Bronchial epithelial cell (primary cell): ENCODE measurements around the gene BABAM2. TPM values are rescaled to one million over a fixed set of nuclear protein-coding genes. Genes with fewer than 3 reads are reported as not detected.

Source experiments
- DNase-seq: peaks from one replicate; pipeline ENCODE4 v3.0.0-alpha.2; 2010; ENCODE audit warnings: low read depth
- FAIRE-seq: peaks from 2 replicates; lab custom pipeline; 2011; peaks lifted over from hg19 to GRCh38; lab: Jason Lieb, UNC
- H3K27me3 ChIP-seq: 2 replicates; pipeline ENCODE4 v1.5.1; 2011; ENCODE audit warnings: low read length; ENCODE audit not compliant: control insufficient read depth, insufficient read depth
- H3K36me3 ChIP-seq: 2 replicates; pipeline ENCODE4 v1.5.1; 2011; ENCODE audit warnings: low read length; ENCODE audit not compliant: control insufficient read depth, insufficient read depth
- H3K4me3 ChIP-seq: 2 replicates; pipeline ENCODE4 v1.5.1; 2011; ENCODE audit warnings: mild to moderate bottlenecking, low read depth, low read length, control low read depth
- CTCF ChIP-seq: IDR thresholded peaks from 2 replicates; pipeline ENCODE4 v1.5.1; 2011; ENCODE audit warnings: mild to moderate bottlenecking, moderate library complexity, low read length, control low read depth, inconsistent platforms; ENCODE audit not compliant: insufficient read depth, severe bottlenecking
- total RNA-seq: library from RNA; depleted of rRNA; stranded (reverse); fragments of >200 nt; gene quantifications from 2 replicates; pipeline ENCODE4 v1.2.1, GENCODE V29; 2014

BABAM2 gene
- total RNA-seq, 1 donor from 2014 or later = 8.4 TPM

- no peak for FAIRE-seq
- TF ChIP-seq CTCF = no peak
- DNase-seq = no peak
- Histone ChIP-seq H3K36me3 (no peaks in the 10 kb centered on the region), H3K27me3 (no peaks in the 10 kb centered on the region), H3K4me3 (no peak overlapping the region)
Measured at GRCh38 chr2:28279371-28279770, 388.8 kb downstream of the BABAM2 start.

GRCh38 chr2:28280619-28281018, 390.1 kb downstream of the BABAM2 start:
- no peak for TF ChIP-seq CTCF
- FAIRE-seq (no peak), DNase-seq (no peak)
- no peaks in the 10 kb centered on the region for H3K36me3 ChIP-seq
- H3K4me3 ChIP-seq = no peak overlapping the region
- no peaks in the 10 kb centered on the region for H3K27me3 ChIP-seq

- no peak overlapping the region for H3K4me3 ChIP-seq
- no peak for FAIRE-seq
- no peak for DNase-seq
Measured at GRCh38 chr2:28281739-28282138, 391.2 kb downstream of the BABAM2 start.

GRCh38 chr2:28282248-28282647, 391.7 kb downstream of the BABAM2 start:
- TF ChIP-seq CTCF = no peak
- Histone ChIP-seq H3K4me3 (no peak overlapping the region), H3K27me3 (no peaks in the 10 kb centered on the region), H3K36me3 (no peaks in the 10 kb centered on the region)
- no peak for DNase-seq
- no peak for FAIRE-seq

More at GRCh38 chr2:28281739-28282138, 391.2 kb downstream of the BABAM2 start:
- TF ChIP-seq CTCF = no peak
- H3K27me3 ChIP-seq = no peaks in the 10 kb centered on the region
- no peaks in the 10 kb centered on the region for H3K36me3 ChIP-seq

- no peaks in the 10 kb centered on the region for H3K36me3 ChIP-seq
- TF ChIP-seq CTCF = no peak
- DNase-seq (no peak), FAIRE-seq (no peak)
- no peaks in the 10 kb centered on the region for H3K27me3 ChIP-seq
- no peak overlapping the region for H3K4me3 ChIP-seq
Measured at GRCh38 chr2:28282861-28283646, 392.5 kb downstream of the BABAM2 start.
